GM08714 (cell line): Measurements from ENCODE around the gene ERCC2.

Source experiments
- H3K4me3 ChIP-seq: fragments of 200-500 bp; sonication (Bioruptor generic); 2 replicates; pipeline ENCODE4 v1.5.1; 2014; ENCODE audit warnings: mild to moderate bottlenecking, low read length, inconsistent platforms
- ZNF274 ChIP-seq: IDR thresholded peaks from 2 replicates; pipeline ENCODE4 v1.6.1; 2012; ENCODE audit warnings: mild to moderate bottlenecking, low read depth, low read length

Gene ERCC2

DNA sequence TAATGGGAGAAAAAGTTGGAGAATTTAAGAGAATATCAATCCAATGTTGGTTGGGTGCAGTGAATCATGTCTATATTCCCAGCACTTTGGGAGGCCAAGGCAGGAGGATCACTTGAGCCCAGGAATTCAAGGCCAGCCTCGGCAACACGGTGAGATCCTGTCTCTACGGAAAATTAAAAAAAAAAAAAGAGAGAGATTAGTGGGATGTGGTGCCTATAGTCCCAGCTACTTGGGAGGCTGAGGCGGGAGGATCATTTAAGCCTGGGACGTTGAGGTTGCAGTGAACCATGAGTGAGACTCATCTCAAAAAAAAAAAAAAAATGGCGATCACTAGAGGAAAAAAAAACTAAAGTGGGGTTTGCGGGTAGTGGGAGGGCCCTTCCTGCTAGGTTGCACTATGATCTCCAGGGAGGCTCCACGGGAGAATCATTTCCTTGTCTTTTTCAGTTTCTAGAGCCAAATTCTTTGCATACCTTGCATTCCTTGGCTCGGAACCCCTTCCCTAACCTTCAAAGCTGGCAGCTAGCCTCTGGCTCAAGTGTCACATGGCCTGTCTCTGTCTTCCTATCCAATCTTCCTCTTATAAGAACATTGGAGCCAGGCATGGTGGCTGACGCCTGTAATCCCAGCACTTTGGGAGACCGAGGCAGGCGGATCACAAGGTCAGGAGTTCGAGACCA lies 5.8 kb upstream of the ERCC2 start:
- TF ChIP-seq ZNF274: no peak
- no peak overlapping the region for H3K4me3 ChIP-seq

DNA sequence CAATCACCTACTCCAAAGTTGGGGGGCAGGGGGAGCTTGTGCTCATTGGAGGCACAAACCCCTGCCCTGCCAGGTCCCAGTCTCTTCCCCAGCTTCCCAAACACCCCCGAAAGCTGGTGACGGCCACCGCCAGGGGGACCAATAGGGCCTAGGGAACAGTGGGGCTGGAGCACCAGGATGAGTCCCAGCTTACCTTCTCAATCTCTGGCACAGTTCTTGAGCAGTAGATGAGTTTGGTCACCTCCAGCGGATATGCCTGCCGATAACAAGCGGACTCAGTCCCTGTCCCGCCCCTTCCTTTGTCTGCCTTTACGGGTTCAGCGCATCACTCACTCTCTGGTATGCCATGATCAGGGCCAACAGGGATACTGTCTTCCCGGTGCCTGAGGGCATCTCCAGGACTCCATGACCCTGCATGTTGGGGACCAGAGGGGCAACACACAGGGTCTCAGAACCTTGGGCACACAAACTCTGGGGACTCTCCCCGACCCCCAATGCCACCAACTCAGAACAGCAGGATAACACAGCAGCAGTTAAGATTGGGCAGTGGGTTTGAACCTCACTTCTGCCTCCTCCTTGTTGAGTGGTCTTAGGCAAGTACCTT lies 1.5 kb downstream of the ERCC2 start:
- no peak overlapping the region for H3K4me3 ChIP-seq
- TF ChIP-seq ZNF274: no peak

DNA sequence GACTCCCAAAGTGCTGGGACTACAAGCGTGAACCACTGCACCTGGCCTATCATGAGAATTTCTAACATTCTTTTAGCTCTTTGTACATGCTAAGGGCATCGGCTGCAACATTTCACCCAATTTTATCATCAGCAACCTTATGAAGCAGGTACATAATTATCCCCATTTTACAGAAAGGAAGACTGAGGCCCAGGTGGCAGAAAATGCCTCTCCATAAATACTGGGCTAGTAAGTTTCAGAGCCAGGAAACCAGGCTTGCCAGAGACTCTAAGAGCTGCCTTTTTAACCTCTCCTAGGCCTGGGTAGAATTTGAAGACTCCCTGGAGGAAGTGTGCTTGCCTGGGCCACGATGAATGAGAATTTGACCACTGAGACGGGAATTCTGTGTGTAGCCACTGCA lies 2.2 kb downstream of the ERCC2 start:
- H3K4me3 ChIP-seq: no peak overlapping the region
- no peak for TF ChIP-seq ZNF274

DNA sequence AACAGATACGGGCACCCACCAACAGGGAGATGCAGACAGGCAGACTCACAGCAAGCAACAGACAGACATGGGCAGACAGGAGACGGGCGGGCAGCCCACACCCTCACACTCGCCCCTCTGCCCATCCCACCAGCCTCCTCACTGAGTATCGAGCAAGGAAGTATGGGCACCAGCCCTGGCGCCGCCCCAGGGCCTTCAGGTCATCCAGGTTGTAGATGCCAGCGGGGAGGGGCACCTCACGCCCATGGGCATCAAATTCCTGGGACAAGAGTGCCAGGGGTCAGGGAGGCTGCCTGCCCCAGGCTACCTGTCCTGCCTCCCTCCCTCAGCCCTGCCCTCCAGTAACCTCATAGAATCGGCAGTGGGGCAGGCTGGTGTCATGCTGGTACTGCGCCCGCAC lies 5.7 kb downstream of the ERCC2 start:
- no peak for TF ChIP-seq ZNF274
- no peak overlapping the region for H3K4me3 ChIP-seq

DNA sequence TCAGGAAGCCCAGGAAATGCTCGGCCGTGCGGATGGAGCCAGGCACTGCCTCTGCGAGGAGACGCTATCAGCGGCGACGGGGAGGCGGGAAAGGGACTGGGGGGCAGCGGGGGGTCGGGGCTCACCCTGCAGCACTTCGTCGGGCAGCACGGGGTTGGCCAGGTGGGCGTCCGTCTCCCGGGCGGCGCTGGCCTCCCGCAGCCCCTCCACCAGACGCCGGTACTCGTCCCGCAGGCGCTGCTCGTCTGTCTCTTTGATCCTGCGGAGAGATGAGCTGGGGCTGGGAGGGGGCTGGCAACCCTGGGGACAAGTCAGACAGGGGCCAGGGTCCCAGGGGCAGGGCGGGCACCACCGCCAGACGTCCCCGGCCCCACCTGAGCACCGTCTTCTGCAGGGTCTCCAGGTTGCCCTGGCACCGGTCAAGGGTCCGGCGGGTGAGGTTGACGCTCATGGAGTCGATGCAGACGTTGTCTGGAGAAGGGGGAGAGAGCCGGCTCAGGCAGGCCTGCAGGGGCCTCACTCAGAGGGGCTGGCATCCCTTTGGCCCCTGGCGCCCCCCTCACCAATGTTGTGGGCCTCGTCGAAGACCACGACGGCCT lies 6.4 kb downstream of the ERCC2 start:
- TF ChIP-seq ZNF274: no peak
- H3K4me3 ChIP-seq: no peak overlapping the region

DNA sequence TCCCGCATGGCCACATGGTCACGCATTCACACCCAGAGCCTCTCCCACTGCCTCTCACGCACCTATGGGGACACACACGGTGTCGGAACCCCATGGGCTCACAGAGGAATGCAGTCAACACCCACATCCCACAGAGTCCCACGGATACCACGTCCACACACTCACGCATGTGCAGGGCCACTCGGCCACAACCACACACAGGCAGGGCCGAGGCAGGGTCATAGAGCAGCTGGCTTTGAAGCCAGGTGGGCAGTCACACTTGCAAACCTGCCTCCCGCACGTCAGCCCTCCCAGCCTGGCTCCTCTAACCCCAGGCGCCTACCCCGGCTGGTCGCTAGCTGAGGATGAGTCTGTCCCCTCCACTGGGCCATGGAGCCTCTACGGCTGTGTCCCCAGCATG lies 8.1 kb downstream of the ERCC2 start:
- no peak overlapping the region for H3K4me3 ChIP-seq
- TF ChIP-seq ZNF274: no peak

DNA sequence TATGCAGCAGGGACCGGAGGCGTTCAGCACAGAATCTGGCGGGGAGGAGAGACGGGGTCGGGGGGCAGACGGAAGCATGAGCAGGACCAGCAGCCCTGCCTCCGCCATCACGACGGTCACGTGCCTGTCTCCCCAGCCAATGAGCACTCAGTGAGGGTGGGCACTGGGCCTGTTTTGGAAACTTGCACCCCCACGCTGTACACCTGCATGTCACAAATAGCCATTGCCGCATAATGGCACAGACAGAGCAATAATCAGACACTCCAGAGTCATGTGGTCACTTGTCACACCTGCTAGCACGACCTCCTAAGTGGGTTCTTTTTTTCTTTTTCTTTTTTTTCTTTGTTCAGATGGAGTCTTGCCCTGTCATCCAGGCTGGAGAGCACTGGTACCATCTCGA lies 8.8 kb downstream of the ERCC2 start:
- no peak overlapping the region for H3K4me3 ChIP-seq
- no peak for TF ChIP-seq ZNF274

DNA sequence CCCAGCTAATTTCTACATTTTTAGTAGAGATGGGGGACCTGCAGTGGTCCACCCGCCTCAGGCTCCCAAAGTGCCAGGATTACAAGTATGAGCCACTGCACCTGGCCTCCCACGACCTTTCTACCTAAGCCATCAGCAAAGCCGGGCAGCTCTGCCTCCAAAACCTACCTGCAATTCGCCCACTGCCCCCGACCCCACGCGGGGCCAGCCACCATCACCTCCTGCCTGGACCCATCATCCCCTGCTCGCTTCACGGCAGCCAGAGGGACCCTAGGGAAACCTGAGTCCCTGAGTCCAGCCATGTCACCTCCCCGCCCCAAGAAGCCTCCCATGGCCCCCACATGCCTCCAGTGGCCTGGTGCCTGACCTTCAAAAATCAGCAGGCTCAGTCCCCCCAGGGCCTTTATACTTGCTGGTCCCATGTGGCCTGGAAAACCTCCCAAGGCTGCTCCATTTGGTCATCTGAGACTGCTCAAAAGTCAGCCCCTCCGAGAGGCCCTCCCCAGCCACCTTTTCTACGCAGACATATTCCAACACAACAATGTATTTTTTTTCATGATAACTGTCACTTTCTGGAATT lies 12.1 kb downstream of the ERCC2 start:
- no peak for TF ChIP-seq ZNF274
- no peak overlapping the region for H3K4me3 ChIP-seq

DNA sequence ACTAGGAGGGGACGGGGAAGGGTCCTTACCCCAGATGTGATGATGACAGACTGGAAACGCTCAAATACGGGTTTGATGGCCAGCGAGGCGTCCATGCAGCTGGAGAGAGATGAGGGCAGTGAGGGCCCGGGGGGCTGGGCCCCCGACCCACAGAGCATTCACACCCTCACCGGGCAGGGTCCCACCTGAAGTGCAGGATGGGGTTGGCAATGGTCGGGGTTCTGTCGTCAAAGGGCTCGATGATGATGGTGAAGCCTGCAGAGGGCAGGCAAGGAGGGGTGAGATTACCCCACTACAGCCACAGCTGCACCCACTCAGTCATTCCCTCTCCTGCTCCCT lies 13.0 kb downstream of the ERCC2 start:
- H3K4me3 ChIP-seq: no peak overlapping the region
- no peak for TF ChIP-seq ZNF274

DNA sequence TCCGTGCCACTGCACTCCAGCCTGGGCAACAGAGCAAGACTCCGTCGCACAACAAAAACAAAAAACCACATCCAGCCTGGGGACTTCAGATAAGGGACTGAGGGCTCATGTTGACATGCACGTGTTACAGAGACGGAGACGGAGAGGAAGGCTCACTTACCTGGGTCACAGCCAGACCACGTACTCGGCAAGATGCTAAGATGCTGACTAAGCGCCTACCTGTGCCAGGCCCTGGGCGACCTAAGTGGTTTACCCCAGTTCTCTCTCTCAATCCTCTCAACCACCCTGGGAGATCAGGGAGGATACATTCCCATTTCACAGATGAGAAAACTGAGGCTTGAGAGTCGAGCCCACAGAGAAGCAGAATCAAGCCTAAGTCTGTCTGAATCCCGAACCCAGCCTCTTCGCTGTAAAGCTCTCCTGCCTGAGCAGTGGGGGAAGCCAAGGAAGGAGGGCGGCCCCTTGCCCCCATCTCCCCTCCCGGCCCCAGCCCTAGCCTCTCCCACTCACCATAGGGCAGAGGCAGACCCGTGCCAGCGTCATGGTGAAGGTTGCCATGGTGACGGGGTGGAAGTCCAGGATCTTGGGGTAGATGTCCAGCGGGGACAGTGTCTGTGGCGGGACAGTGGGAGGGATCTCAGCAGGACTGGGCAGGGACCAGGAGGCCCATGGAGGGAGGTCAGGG lies 13.5 kb downstream of the ERCC2 start:
- H3K4me3 ChIP-seq: no peak overlapping the region
- TF ChIP-seq ZNF274: no peak

DNA sequence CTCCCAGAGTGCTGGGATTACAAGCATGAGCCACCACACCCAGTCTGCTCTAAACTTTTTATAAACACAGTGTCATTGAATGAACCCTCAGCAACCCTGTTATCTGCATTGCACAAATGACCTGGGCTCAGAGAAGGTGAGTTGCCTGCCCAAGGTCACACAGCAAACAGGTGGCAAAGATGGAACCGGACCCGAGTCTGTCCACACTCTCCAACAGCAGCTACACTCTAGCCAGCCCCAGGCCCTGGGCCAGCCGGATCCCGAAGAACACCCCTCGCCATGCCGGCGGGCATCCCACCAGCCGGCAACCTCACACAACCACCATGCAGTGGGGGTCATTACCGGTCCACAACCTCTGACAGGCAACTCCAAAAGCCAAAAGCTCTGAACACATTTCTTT lies 14.5 kb downstream of the ERCC2 start:
- TF ChIP-seq ZNF274: no peak
- H3K4me3 ChIP-seq: no peak overlapping the region

DNA sequence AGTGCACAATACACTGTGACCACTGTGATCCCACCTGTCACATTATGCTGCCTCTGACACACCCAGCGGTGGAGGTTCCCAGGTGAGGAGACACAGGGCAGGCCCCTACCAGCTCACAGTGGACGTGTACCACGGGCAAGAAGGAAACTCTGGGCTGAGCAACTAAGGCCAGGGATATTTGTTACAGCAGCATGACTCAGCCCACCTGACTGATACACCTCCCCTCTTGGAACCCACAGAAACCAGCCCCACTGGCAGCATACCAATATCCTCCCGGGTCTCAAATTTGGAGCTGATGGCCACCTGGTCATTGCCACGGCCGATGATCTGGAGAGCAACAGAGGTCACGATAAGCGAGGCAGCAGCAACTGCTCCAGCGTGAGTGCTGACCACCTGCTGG lies 15.0 kb downstream of the ERCC2 start:
- H3K4me3 ChIP-seq: no peak overlapping the region
- no peak for TF ChIP-seq ZNF274

DNA sequence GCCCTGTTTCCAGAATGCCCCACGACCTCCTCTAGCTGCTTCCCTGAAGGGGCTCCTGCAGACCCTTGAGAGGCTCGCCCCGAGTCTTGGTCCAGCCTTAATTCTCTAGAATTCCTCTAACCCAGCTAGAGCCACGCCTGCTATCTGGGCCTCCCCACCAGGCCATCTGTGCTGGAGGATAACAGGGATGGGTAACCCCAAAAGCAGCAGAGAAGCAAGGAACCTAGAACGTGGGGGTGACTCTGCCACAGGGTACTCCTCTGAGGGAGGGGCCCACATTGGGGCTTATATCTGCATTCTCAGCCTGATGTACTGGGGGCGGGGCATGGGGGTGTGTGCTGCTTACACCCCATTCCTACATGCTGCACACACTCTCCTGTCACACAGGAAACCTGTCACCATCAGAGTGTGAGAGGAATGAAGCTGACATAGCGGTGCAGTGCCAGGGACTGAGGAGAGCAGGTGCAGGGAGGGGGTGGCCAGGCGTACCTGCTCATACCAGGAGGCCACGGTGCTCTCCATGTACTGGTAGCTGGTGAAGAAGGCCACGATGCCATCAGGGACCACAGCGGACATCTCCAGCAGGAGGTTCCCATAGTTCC lies 16.0 kb downstream of the ERCC2 start:
- TF ChIP-seq ZNF274: no peak
- H3K4me3 ChIP-seq: no peak overlapping the region
